A673 (cell line): ENCODE data around the gene SEL1L. TPM values are rescaled to one million over a fixed set of nuclear protein-coding genes. Genes with fewer than 3 reads are reported as not detected.

Experiments used
- BruUV-seq: library from RNA; stranded (reverse); fragments of 400-500 nt; replicated peaks from 2 replicates; lab custom pipeline; 2021; lab: Mats Ljungman, UMichigan
- CTCF ChIA-PET: fragments of 300-600 bp; sonication (Branson Sonifier 250); formaldehyde crosslinking; loops from one replicate; lab custom pipeline; 2022; ENCODE audit warnings: antibody characterized with exemption; lab: Charles Lee
- POLR2A ChIA-PET: fragments of 300-600 bp; sonication (Branson Sonifier 250); formaldehyde crosslinking; loops from one replicate; lab custom pipeline; 2022; ENCODE audit warnings: antibody characterized with exemption; ENCODE audit not compliant: low non-redundant PET; lab: Charles Lee
- DNase-seq: peaks from one replicate; pipeline ENCODE4 v3.0.0-alpha.2; 2015; ENCODE audit warnings: low spot score
- H3K27ac ChIP-seq: fragments of 200-600 bp; sonication (generic); 2 replicates; pipeline ENCODE4 v1.5.1; 2016; ENCODE audit warnings: mixed run types, low read depth, mild to moderate bottlenecking, mixed read lengths, antibody characterized with exemption, low read length; ENCODE audit not compliant: poor library complexity, severe bottlenecking
- H3K27me3 ChIP-seq: fragments of 200-600 bp; sonication (generic); replicated peaks from 2 replicates; pipeline ENCODE4 v1.6.1; 2017; ENCODE audit warnings: mixed run types, low read depth, mild to moderate bottlenecking, mixed read lengths, antibody characterized with exemption, low read length; ENCODE audit not compliant: insufficient read depth, poor library complexity
- H3K36me3 ChIP-seq: fragments of 200-600 bp; sonication (generic); 2 replicates; pipeline ENCODE4 v1.6.1; 2016; ENCODE audit warnings: mixed run types, mild to moderate bottlenecking, mixed read lengths, antibody characterized with exemption, low read length; ENCODE audit not compliant: insufficient read depth, poor library complexity, severe bottlenecking
- H3K4me1 ChIP-seq: fragments of 200-600 bp; sonication (generic); 2 replicates; pipeline ENCODE4 v1.6.1; 2017; ENCODE audit warnings: mixed run types, mild to moderate bottlenecking, mixed read lengths, antibody characterized with exemption, low read length; ENCODE audit not compliant: insufficient read depth, poor library complexity, severe bottlenecking
- H3K4me3 ChIP-seq: fragments of 200-600 bp; sonication (generic); 2 replicates; pipeline ENCODE4 v1.5.1; 2016; ENCODE audit warnings: low read depth, mixed run types, mild to moderate bottlenecking, mixed read lengths, low read length; ENCODE audit not compliant: poor library complexity, severe bottlenecking
- H3K9me3 ChIP-seq: fragments of 200-600 bp; sonication (generic); 2 replicates; pipeline ENCODE4 v1.6.1; 2016; ENCODE audit warnings: mixed run types, low read depth, mild to moderate bottlenecking, mixed read lengths, antibody characterized with exemption, low read length; ENCODE audit not compliant: poor library complexity, severe bottlenecking
- CTCF ChIP-seq: fragments of 300-800, 200-600 bp; sonication (generic); conservative IDR thresholded peaks from 2 replicates; pipeline ENCODE4 v1.5.1; 2017; ENCODE audit warnings: low read depth, mild to moderate bottlenecking, antibody characterized with exemption, low read length, moderate library complexity, mixed read lengths
- EZH2 ChIP-seq: fragments of 200-600 bp; sonication (generic); IDR thresholded peaks from 2 replicates; pipeline ENCODE4 v1.6.1; 2017; ENCODE audit warnings: borderline replicate concordance, low read depth, mild to moderate bottlenecking, mixed read lengths, antibody characterized with exemption, low read length; ENCODE audit not compliant: poor library complexity, severe bottlenecking
- intact Hi-C: fragments of 100-400 bp; cut with micrococcal nuclease; formaldehyde crosslinking; loops from one replicate; pipeline ENCODE4 v1.10.0; 2022; ENCODE audit not compliant: unreplicated experiment
- total RNA-seq: library from RNA; stranded (reverse); gene quantifications from 2 replicates; pipeline ENCODE4 v1.2.3, GENCODE V29; 2021

The SEL1L gene
- total RNA-seq, 1 experiment from 2014 or later = 52.5 TPM

DNA sequence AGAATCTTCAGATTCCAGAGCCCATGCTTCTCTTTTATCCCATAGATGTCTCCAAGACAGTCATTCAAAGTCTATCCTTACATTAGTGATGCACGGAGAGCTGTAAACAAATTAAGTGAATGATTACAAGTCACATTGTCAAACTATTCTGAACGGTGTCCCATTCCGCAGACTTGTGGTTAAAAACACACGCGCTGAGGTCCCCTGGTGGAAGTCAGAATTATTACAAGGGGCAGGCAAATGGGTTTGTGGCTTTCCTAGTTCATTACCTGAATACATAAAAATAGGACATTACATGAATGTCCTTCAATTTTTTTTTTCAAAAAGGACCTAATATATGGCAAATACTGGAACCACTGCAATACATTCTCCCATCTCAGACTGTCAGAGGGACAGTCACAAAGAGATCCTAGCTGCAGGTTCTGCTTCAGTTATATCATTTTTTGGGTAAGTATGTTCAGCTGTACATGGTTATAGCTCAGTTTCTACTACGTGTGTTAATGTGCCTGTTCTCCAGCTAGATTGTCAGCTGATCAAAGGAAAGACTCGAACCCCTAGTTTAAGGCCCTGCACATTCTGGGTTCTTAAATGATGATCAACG is 80.4 kb downstream of the SEL1L start:
- TF ChIP-seq CTCF = peak; percentile 89
- no peak for TF ChIP-seq EZH2
- Histone ChIP-seq H3K36me3 (no peaks in the 10 kb centered on the region), H3K4me1 (no peaks in the 10 kb centered on the region), H3K9me3 (no peaks in the 10 kb centered on the region), H3K27me3 (no peaks in the 10 kb centered on the region), H3K27ac (no peak overlapping the region), H3K4me3 (no peak overlapping the region)
- BruUV-seq = no TSS peak
- ChIA-PET POLR2A (no interaction called here), CTCF (interaction anchor here (2.1 kb wide), 1 partner anchor 184 kb away, joined by 23 read pairs; no protein-coding TSS in a partner anchor)
- DNase-seq = peak; percentile 66
- intact Hi-C loops = loop anchor here (1.0 kb wide), 1 partner anchor 184 kb away; no protein-coding TSS in a partner anchor

DNA sequence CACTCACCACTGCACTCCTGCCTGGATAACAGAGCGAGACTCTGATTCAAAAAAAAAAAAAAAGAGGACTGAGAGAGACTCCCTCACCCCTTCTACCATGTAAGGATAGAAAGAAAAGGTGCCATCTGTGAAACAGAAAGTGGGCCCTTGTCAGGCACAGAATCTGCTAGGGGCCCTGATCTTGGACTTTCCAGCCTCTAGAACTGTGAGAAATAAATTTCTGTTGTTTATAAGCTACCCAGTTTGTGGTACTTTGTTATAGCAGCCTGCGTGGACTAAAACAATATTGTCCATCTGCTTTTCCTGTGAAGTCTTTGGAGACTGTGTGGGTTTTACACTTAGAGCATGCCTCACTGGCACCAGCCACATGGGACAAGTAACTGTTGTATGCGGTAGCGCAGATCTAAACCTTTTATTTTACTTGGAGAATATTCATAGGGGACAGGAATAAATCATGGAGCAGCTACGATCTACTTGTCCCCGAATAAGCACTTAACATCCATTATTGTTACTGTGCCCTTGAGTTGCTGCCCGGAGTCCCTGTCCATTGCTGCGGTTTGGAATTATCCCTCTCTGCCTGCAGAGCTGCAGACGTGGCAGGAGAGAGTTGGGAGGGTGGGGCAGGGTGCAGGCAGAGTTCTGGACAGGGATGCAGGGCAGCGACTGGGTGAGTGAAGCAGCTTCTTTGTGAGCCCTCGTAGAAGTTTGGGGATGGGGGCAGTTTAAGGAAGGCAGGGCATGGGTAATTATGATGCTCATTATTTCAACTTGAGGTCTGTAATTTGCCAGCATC is 81.1 kb downstream of the SEL1L start:
- ChIA-PET CTCF (interaction anchor here (0.6 to 2.1 kb wide), 3 partner anchors 33 to 184 kb away, joined by 4 to 23 read pairs (median 4); no protein-coding TSS in a partner anchor), POLR2A (no interaction called here)
- TF ChIP-seq EZH2 (no peak), CTCF (no peak)
- H3K4me1 ChIP-seq = no peaks in the 10 kb centered on the region
- no peaks in the 10 kb centered on the region for H3K9me3 ChIP-seq
- no peak overlapping the region for H3K27ac ChIP-seq
- no peaks in the 10 kb centered on the region for H3K36me3 ChIP-seq
- intact Hi-C loops = loop anchor here (1.0 kb wide), 1 partner anchor 183 kb away; no protein-coding TSS in a partner anchor
- BruUV-seq = no TSS peak
- no peaks in the 10 kb centered on the region for H3K27me3 ChIP-seq
- no peak overlapping the region for H3K4me3 ChIP-seq
- DNase-seq = no peak

- ChIA-PET POLR2A (no interaction called here), CTCF (no interaction called here)
- Histone ChIP-seq H3K36me3 (no peaks in the 10 kb centered on the region), H3K4me3 (no peak overlapping the region), H3K27me3 (no peaks in the 10 kb centered on the region), H3K27ac (no peak overlapping the region), H3K4me1 (no peaks in the 10 kb centered on the region), H3K9me3 (no peaks in the 10 kb centered on the region)
- TF ChIP-seq EZH2 (no peak), CTCF (no peak)
- DNase-seq = no peak
- intact Hi-C loops = no loop called here
- no TSS peak for BruUV-seq
Measured at GRCh38 chr14:81450976-81451375, 82.7 kb downstream of the SEL1L start.
